GM10847 (cell line): ENCODE data around the gene UACA.

Experiments used
- POLR2A ChIP-seq: IDR thresholded peaks from 2 replicates; pipeline ENCODE4 v1.6.1; 2011; ENCODE audit not compliant: insufficient read length; ENCODE audit errors: extremely low read depth

UACA gene

DNA sequence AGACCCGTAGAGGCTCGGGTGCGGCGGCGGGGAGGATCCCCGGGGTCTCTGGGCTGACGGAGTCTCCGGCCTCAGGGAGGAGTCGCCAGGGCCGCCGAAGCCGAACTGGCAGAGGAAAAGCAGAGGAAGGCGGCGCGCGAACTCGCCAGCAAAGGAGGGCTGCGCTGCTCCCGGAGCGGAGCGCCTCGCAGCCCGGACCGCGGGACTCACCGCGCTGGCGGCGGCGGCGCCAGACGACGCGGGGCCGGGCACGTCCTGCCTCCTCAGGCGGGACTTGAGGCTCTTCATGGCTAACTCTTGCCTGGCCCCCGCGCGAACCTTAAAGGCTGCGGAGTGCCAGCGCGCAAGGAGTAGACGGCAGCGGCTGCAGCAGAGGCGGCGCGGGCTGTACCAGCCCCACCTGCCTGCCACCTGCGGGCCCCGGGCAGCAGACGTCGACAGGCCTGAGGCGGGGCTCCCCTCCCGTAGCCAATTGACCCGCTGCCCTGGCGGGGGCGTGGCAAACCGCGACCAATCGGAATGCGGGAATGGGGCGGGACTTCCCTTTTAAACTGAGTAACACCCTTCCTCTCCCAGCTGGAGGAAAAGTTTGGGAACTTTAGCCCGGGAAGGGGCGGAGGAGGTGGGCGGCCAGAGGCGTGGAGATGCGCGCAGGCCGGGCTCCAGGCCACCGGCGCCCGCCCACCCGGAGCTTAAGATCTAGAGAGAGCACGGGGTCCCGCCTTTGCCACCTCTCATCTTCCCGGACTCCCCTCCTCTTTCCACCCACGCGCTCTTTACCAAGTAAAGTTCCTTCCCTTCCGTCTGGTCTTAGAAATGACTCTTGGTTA lies at the start of gene UACA:
UACA (minus strand) TSS at position 439 of the 830 bp plus-strand sequence; CDS start at position 288, 151 bp downstream.
- no peak for TF ChIP-seq POLR2A

DNA sequence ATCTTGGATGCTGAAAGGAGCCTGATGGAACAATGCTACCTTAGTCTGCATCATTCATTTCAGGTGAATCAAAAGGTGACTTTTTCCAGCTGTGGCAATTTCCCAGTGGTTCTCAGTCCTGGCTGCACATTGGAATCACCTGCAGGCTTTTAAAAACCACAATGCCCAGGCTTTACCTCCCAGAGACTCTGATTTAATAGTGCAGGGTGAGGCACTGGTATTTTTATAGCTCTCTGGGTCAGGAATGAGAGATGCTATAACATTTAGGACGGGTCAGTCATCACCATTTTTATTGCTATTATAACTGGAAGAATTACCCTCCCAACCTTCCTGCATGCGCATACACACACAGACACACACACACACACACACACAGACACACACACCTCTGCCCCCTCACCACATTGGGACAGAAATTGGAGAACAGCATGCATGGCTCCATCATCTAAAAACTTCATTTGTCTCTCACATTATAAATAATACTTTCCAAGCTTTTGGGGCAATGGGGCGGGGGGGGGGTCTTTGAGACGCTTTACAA lies 49.5 kb upstream of the UACA start:
- no peak for TF ChIP-seq POLR2A

GRCh38 chr15:70810916-70811578 lies 47.7 kb upstream of the UACA start:
- TF ChIP-seq POLR2A = no peak

GRCh38 chr15:70806992-70807712 lies 43.8 kb upstream of the UACA start:
- no peak for TF ChIP-seq POLR2A

DNA sequence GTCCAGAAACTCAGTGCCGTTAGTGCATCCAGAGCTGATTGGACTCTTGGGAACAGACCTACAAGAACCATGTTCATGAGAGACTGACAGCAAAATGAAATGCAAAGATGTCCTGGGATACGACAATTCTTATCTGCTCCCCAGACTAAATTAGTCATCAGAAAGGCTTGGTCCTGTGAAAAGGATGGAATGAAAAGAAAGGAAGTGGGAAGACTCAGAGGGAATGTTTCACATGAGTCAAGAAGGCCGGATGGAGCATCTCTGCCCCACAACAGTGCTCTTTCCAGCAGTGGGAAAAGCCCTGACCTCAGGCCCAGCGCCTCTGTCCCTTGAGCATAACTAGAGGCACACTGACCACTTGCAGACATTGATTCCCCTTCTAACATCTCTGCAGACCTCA lies 39.3 kb upstream of the UACA start:
- TF ChIP-seq POLR2A = no peak

- no peak for TF ChIP-seq POLR2A
These were observed 37.8 kb upstream of the UACA start for GRCh38 chr15:70801109-70801508.

- TF ChIP-seq POLR2A = no peak
These were observed 36.5 kb upstream of the UACA start for GRCh38 chr15:70799667-70800450.

DNA sequence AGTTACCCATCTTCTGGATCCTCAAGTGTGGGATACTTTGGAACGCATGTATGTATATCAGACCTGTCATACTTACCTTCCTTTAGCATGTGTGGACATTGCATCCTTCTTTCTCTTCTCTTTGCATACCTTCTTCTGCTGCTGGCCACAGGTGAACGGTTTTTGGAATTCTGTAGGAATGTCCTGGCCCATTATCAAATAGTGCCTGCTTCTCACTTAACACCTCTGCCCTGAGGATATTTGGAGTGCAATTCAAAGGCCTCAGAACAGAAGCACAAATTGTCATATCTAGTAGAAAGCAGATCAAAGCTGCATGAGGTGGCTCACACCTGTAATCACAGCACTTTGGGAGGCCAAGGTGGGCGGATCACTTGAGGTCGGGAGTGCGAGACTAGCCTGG lies 34.1 kb upstream of the UACA start:
- TF ChIP-seq POLR2A = no peak

DNA sequence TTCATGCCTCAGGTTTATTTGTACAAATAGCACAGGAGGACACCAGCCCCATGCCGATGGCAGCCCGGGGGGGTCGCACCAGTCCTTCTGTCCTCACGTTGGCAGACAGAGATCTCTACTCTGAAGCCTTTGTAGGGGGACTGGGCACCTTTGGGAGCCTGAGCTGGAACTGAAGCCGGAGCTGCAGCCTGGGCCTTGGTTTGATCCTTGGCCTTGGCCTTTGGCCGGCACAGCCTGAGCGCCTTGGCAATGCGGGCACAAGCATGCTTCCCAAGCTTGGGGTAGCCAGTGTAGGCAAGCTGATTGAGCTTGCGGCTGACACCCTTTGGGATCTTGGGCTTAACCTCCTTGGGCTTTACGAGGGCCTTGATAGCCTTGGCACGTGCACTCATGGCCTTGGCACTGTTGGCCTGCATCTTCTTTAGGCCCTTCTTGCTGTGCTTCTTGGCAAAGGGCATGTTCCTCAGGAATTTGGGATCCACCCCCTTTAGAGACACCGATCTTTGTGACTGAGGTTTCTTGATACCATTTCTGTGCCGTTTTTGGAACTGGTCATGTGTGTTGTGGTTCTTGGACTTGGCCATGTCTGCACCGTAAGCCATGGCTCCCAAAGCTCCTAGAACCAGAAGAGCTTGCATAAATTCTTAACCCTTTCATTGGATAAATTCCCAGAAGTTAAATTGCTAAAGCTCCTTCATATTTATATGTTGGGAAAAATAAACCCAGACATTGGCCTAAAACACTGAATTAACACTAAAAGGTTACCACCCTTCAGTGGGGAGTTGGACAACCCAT lies 33.4 kb upstream of the UACA start:
- TF ChIP-seq POLR2A = no peak

DNA sequence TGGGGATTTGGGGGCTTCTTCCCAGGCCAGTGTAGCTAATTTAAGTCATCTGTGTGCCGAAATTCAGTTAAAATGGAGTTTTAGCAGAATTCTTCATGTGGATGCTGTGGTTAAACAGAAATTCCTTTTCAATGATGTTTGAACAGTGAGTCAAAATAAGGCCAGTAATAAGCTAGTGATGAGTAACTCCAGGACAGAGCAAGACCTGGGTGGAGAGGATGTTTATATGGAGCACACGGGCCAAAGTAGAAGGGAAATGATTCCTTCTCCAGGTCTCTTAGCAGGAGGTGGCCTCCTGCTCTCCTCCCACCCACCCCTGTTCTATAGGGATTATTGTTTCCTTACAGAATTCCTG lies 31.9 kb upstream of the UACA start:
- TF ChIP-seq POLR2A = no peak

DNA sequence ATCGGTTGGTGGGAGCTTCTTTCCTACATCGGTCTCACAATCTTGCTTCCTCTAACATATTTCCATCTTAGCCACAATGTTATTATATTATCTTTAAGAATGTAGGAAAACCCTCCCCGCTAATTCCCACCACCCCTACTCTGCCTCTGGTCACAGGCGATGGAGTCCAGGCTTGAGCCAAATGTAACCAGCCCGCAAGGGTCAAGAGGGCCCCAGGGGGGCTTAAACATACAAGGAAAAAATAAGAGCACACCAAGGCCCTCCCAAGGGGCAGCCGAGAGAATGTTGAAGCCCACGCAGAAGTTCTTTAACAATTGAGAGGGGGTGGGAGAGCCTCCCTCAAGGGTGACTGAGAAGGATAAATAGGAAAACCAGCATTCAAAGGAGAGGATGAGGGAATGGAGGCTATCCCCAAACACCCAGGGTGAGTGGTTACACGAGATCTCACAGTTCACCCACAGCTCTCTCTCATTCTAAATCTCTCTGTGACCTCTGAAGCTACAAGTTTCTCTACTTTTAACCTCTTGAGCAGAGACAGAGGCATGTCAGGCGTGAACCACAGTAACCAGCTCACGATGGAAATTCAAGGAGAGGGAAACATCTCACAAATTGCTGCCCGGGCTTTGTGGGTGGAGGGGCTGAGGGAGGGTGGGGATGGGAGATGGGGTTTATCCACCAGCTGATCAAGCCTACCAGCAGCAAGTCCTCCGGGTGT lies 31.4 kb upstream of the UACA start:
- no peak for TF ChIP-seq POLR2A

DNA sequence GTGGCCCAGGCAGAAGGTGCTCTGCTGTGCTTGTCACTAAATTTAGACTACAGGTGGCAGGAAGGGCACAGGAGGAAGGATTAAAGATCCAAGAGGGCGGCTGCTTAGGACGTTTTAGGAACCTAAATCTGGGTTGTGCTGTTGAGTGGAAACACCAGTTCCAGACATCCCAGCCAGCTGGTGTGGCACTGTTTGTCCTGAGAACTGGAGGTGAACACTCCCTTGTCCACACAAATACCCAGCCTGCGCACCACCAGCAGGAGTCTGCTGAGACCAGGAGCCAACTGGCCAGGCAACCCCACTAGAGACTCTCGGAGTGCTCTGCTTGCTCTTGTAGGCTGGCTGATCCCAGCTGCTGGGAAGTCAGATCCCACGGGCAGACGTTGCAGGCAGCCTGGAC lies 30.3 kb upstream of the UACA start:
- no peak for TF ChIP-seq POLR2A

DNA sequence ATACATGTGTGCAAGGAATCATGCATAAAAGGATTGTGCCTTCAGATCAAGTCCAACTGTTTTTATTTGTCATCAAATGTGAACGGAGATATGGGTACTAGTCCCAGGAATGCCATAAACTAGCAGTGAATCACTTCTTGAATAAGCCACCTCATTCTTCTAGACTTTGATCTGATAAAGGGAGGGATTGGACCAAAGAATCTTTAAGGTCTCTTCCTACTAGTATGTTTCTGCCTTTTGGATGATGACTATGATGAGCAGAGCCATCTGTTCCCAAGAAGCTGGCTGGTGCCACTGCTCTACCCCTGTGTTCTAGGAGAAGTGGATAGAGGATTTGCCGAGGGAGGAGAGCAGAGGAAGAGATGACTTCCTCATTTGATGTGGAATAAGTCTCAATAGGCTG lies 28.8 kb upstream of the UACA start:
- TF ChIP-seq POLR2A = no peak

DNA sequence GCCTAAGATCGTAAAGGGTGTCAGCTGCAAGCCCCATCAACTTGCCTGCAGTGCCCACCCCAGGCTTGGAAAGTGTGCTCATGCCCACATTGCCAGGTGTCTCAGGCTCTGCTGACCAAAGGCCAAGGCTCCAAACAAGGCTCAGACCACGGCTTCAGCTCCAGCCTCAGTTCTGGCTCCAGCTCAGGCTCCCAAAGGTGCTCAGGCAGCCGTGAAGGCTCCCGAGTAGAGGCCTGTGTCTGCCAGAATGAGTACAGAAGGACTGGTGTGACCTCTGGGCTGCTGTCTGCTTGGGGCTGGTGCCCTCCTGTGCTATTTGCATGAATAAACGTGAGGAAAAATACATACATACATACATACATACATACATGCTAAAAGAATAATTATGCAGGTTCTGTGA lies 27.9 kb upstream of the UACA start:
- TF ChIP-seq POLR2A = no peak

GRCh38 chr15:70789213-70789612 lies 25.9 kb upstream of the UACA start:
- no peak for TF ChIP-seq POLR2A
